ENCODE results near the gene HMGN3. TPM values are rescaled to one million over a fixed set of nuclear protein-coding genes. Genes with fewer than 3 reads are reported as not detected.

The HMGN3 gene
- total RNA-seq, 1 experiment from 2014 or later = 151 TPM

DNA sequence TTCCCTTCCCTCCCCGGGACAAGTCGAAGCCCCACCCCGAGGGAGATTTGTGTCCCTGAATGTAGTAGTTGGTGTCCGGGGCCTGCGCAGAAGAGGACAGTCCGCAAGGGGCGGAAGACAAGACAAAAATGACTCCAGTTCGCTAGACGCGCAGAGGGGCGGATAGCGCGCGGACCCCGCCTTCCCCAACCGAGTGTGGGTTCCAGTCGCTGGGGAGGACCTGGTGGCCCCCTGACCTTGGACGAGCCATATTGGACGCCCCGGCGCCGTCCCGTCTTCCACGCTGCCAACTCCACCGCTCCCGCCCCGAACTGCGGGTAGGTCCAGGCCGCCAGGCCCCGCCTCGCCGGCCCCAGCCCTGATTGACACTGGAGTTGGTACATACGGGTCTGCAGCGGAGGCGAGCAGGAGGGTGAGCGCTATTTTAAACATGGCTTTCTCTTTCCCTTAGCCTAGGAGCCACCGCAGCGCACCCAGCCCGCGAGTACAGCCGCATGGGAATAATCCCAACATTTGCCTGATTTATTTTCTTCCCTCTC lies 802 bp downstream of the HMGN3 start:
- ChIA-PET CTCF (interaction anchor here (0.6 to 1.2 kb wide), 2 partner anchors 9 to 185 kb away, joined by 3 to 4 read pairs; no protein-coding TSS in a partner anchor), POLR2A (no interaction called here)
- Mint-ChIP-seq H3K27ac (peak overlapping the region; percentile 92), H3K4me3 (peak overlapping the region; percentile 92), H3K36me3 (peaks cover 8% of the 10 kb centered on the region; the same call in 1 of the 2 replicates), H3K4me1 (peaks cover 32% of the 10 kb centered on the region), H3K27me3 (ENCODE audit: low read depth) (no peaks in the 10 kb centered on the region; the same call in none of the 2 replicates), H3K9me3 (no peaks in the 10 kb centered on the region)
- peak; percentile 87 for ATAC-seq
- TF ChIP-seq, protein P1, sequence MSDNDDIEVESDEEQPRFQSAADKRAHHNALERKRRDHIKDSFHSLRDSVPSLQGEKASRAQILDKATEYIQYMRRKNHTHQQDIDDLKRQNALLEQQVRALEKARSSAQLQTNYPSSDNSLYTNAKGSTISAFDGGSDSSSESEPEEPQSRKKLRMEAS (CRISPR knock-in tag; IDR thresholded peaks at IDR 0.05) = peak; percentile 62; the same call in 1 of the 2 replicates
- TF ChIP-seq ESRRA (CRISPR knock-in tag; IDR thresholded peaks at IDR 0.05; ENCODE audit: borderline replicate concordance) (peak; percentile 76; the same call in 1 of the 2 replicates), ZNF121 (CRISPR knock-in tag; IDR thresholded peaks at IDR 0.05) (no peak), HMGA2 (CRISPR knock-in tag; IDR thresholded peaks at IDR 0.05) (no peak), CREM (CRISPR knock-in tag; IDR thresholded peaks at IDR 0.05) (peak; percentile 50; the same call in 1 of the 2 replicates), FOXK1 (CRISPR knock-in tag; IDR thresholded peaks at IDR 0.05) (peak; percentile 59; the same call in 1 of the 2 replicates), ZNF219 (CRISPR knock-in tag; IDR thresholded peaks at IDR 0.05; ENCODE audit: borderline replicate concordance) (no peak), ETV6 (CRISPR knock-in tag; IDR thresholded peaks at IDR 0.05) (peak; percentile 86; the same call in 1 of the 2 replicates), ZNF416 (CRISPR knock-in tag; IDR thresholded peaks at IDR 0.05) (no peak), SP1 (CRISPR knock-in tag; conservative IDR thresholded peaks at IDR 0.05) (peak; percentile 50; the same call in 1 of the 2 replicates), JUN (CRISPR knock-in tag; IDR thresholded peaks at IDR 0.05) (no peak)
- TF ChIP-seq, protein P2, sequence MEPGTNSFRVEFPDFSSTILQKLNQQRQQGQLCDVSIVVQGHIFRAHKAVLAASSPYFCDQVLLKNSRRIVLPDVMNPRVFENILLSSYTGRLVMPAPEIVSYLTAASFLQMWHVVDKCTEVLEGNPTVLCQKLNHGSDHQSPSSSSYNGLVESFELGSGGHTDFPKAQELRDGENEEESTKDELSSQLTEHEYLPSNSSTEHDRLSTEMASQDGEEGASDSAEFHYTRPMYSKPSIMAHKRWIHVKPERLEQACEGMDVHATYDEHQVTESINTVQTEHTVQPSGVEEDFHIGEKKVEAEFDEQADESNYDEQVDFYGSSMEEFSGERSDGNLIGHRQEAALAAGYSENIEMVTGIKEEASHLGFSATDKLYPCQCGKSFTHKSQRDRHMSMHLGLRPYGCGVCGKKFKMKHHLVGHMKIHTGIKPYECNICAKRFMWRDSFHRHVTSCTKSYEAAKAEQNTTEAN (CRISPR knock-in tag; IDR thresholded peaks at IDR 0.05) = 0 out of 2 replicates have a peak, but pooled peaks have one; percentile 51
- TF ChIP-seq, protein P3, sequence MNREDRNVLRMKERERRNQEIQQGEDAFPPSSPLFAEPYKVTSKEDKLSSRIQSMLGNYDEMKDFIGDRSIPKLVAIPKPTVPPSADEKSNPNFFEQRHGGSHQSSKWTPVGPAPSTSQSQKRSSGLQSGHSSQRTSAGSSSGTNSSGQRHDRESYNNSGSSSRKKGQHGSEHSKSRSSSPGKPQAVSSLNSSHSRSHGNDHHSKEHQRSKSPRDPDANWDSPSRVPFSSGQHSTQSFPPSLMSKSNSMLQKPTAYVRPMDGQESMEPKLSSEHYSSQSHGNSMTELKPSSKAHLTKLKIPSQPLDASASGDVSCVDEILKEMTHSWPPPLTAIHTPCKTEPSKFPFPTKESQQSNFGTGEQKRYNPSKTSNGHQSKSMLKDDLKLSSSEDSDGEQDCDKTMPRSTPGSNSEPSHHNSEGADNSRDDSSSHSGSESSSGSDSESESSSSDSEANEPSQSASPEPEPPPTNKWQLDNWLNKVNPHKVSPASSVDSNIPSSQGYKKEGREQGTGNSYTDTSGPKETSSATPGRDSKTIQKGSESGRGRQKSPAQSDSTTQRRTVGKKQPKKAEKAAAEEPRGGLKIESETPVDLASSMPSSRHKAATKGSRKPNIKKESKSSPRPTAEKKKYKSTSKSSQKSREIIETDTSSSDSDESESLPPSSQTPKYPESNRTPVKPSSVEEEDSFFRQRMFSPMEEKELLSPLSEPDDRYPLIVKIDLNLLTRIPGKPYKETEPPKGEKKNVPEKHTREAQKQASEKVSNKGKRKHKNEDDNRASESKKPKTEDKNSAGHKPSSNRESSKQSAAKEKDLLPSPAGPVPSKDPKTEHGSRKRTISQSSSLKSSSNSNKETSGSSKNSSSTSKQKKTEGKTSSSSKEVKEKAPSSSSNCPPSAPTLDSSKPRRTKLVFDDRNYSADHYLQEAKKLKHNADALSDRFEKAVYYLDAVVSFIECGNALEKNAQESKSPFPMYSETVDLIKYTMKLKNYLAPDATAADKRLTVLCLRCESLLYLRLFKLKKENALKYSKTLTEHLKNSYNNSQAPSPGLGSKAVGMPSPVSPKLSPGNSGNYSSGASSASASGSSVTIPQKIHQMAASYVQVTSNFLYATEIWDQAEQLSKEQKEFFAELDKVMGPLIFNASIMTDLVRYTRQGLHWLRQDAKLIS (CRISPR knock-in tag; IDR thresholded peaks at IDR 0.05; ENCODE audit: borderline replicate concordance) = 0 out of 2 replicates have a peak, but pooled peaks have one; percentile 8
- TF ChIP-seq, protein P4, sequence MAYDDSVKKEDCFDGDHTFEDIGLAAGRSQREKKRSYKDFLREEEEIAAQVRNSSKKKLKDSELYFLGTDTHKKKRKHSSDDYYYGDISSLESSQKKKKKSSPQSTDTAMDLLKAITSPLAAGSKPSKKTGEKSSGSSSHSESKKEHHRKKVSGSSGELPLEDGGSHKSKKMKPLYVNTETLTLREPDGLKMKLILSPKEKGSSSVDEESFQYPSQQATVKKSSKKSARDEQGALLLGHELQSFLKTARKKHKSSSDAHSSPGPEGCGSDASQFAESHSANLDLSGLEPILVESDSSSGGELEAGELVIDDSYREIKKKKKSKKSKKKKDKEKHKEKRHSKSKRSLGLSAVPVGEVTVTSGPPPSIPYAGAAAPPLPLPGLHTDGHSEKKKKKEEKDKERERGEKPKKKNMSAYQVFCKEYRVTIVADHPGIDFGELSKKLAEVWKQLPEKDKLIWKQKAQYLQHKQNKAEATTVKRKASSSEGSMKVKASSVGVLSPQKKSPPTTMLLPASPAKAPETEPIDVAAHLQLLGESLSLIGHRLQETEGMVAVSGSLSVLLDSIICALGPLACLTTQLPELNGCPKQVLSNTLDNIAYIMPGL (CRISPR knock-in tag; IDR thresholded peaks at IDR 0.05) = peak; percentile 69; the same call in 1 of the 2 replicates
- TF ChIP-seq, protein P5, sequence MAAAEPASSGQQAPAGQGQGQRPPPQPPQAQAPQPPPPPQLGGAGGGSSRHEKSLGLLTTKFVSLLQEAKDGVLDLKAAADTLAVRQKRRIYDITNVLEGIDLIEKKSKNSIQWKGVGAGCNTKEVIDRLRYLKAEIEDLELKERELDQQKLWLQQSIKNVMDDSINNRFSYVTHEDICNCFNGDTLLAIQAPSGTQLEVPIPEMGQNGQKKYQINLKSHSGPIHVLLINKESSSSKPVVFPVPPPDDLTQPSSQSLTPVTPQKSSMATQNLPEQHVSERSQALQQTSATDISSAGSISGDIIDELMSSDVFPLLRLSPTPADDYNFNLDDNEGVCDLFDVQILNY (CRISPR knock-in tag; IDR thresholded peaks at IDR 0.05) = 0 out of 2 replicates have a peak, but pooled peaks have one; percentile 62
- TF ChIP-seq, protein P6, sequence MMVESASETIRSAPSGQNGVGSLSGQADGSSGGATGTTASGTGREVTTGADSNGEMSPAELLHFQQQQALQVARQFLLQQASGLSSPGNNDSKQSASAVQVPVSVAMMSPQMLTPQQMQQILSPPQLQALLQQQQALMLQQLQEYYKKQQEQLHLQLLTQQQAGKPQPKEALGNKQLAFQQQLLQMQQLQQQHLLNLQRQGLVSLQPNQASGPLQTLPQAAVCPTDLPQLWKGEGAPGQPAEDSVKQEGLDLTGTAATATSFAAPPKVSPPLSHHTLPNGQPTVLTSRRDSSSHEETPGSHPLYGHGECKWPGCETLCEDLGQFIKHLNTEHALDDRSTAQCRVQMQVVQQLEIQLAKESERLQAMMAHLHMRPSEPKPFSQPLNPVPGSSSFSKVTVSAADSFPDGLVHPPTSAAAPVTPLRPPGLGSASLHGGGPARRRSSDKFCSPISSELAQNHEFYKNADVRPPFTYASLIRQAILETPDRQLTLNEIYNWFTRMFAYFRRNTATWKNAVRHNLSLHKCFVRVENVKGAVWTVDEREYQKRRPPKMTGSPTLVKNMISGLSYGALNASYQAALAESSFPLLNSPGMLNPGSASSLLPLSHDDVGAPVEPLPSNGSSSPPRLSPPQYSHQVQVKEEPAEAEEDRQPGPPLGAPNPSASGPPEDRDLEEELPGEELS (CRISPR knock-in tag; IDR thresholded peaks at IDR 0.05) = peak; percentile 75
- TF ChIP-seq, protein P7, sequence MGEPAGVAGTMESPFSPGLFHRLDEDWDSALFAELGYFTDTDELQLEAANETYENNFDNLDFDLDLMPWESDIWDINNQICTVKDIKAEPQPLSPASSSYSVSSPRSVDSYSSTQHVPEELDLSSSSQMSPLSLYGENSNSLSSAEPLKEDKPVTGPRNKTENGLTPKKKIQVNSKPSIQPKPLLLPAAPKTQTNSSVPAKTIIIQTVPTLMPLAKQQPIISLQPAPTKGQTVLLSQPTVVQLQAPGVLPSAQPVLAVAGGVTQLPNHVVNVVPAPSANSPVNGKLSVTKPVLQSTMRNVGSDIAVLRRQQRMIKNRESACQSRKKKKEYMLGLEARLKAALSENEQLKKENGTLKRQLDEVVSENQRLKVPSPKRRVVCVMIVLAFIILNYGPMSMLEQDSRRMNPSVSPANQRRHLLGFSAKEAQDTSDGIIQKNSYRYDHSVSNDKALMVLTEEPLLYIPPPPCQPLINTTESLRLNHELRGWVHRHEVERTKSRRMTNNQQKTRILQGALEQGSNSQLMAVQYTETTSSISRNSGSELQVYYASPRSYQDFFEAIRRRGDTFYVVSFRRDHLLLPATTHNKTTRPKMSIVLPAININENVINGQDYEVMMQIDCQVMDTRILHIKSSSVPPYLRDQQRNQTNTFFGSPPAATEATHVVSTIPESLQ (CRISPR knock-in tag; IDR thresholded peaks at IDR 0.05) = no peak
- peak; percentile 84 for DNase-seq (ENCODE audit: low spot score)
